ENCODE measurements around the gene PPP1R36.
A peak's percentile ranks its signal among the peaks of the same experiment; 100 is the strongest.
"Not testable (repeated sequence)": the region's sequence is repeated elsewhere in the genome, so short reads cannot be mapped to it uniquely, and the experiment has no call there.

Gene PPP1R36, protein sequence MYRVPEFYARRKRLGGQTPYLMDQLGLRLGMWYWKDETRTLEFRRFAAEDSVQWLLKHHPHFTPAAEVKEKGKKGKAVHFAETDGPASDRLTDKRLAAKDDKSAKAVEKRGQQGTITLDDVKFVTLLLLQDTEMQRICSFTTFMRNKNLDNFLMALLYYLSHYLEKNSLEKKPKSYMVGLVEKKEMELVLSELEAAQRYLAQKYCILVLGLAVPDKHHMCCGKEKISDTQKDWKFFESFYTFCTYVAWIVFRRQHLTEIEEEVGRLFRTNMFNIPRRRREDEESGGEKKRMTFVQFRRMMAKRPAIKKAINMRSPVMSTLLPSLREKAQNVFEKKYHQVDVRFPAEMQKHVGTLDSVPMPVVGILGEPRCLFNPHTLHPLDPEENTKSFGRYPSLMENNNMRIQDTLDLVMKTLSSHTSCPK

GRCh38 chr14:64549791-64550620 lies at the start of gene PPP1R36:
TSS of gene PPP1R36 (plus strand) at chr14:64549961. CDS start at chr14:64549998, 37 bp downstream.
- DNase-seq: peak; percentile 67 to 84

GRCh38 chr14:64500088-64500487 lies 49.7 kb upstream of the PPP1R36 start:
- no peak for DNase-seq

DNA sequence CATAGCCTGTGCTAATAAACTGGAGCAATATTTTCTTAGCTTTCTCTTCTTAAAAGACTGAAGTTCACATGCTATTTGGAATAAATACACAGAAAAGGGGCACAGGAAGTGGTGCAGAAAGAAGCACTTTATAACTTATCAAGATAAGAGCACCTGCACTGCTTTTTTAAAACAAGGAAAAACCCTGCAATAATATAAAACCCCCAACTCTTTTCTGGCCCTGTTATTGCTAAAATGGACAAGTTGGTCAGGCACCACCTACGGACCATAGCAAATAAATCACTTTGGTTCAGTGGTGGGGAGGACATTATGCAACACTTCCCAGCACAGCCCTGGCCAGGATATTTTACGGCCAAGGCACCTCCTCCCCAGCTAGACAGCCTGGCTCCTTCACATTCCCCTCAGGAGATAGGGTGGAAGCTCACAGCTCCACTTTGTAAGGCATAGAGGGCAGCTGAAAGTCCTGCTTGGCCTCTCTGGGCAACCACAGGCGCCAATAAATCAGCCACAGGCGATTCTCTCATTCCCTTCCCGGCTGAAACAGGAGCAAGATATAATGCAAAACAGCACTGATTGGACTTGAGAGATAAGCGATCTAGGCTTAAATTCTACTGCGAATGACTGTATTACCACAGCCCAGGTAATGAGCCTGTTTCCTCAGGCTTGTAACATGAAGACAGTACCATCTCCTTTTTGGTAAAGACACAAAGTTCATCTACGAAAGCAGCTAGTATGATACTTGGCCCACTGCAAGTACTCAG lies 48.2 kb upstream of the PPP1R36 start:
- peak; percentile 3 to 47 for DNase-seq

DNA sequence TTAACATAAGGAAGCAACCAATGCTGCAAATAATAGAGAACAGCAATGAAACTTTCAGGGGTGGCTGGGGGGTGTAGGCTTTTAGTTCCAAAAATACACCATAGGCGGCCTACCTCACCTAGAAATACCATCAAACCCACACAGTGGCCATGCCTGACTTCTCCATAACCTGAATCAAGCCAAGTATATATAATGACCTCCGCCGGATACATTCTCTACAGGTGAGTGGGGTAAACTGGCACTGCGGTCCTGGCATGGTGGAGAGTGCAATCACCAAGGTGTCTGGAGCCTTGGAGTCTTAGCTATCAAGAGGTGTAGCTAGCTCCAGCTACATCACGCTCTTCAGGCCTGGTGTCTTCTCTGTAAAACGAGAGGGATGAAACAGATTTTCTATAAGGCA lies 47.3 kb upstream of the PPP1R36 start:
- peak in 1 of 2 experiments; percentile 35 for DNase-seq

- peak in 1 of 2 experiments; percentile 35 for DNase-seq
Measured at GRCh38 chr14:64502887-64503433, 46.8 kb upstream of the PPP1R36 start.

DNA sequence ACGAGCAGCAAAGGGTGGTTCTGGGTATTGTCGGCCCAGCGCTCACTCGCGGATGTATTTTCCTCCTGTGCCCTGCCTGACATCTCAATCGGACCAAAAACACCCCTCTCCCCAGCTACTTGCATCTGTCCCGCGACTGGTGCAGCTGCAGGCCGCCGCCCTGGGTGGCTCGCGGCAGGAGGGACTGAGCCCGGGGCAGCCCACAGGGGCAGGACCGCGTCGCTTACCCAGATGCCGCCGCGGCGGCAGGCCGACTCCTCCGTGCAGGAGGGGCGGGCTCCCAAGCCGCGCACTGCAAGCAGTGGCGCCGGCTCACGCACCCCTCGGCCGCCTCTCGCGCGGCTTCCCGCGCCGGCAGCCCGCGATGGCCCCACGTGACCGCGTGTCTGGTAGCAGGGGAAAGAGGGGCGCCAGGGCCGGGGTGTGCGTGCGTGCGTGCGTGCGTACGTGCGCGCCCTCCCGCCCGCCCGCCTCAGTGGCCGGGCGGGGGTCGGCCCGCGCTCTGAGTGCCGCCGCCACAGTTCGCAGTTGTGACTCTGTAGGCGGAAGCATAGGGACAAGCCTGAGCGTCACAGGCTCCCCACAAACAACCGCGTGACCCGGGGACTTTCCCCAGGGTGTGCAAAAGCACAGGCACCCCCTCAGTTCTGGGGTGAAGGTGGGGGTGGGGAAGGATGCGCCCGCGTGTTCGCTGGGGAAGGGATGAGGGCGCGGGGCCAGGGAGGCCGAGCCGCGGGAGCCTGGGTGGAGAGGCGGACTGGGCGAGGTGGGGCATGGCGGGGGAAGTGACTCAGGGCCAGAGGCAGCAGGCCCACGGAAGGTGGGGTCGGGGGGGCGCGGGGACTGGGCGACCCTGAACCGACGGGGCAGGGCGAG lies 46.1 kb upstream of the PPP1R36 start, which contains the start of gene ZBTB25:
Gene ZBTB25 (minus strand): TSS at position 405 of the 876 bp plus-strand sequence. CDS start 13,305 bp downstream, outside the sequence.
- peak; percentile 93 to 95 for DNase-seq

GRCh38 chr14:64504310-64504896 lies 45.4 kb upstream of the PPP1R36 start, which contains the start of gene ZBTB1:
TSS of gene ZBTB1 (plus strand) at chr14:64504770. CDS start at chr14:64521505, 16,735 bp downstream.
- peak; percentile 72 to 90 for DNase-seq

- DNase-seq: peak; percentile 80 to 81
Measured at GRCh38 chr14:64504897-64505794, 44.6 kb upstream of the PPP1R36 start.

GRCh38 chr14:64506721-64507120 lies 43.0 kb upstream of the PPP1R36 start:
- no peak for DNase-seq

DNA sequence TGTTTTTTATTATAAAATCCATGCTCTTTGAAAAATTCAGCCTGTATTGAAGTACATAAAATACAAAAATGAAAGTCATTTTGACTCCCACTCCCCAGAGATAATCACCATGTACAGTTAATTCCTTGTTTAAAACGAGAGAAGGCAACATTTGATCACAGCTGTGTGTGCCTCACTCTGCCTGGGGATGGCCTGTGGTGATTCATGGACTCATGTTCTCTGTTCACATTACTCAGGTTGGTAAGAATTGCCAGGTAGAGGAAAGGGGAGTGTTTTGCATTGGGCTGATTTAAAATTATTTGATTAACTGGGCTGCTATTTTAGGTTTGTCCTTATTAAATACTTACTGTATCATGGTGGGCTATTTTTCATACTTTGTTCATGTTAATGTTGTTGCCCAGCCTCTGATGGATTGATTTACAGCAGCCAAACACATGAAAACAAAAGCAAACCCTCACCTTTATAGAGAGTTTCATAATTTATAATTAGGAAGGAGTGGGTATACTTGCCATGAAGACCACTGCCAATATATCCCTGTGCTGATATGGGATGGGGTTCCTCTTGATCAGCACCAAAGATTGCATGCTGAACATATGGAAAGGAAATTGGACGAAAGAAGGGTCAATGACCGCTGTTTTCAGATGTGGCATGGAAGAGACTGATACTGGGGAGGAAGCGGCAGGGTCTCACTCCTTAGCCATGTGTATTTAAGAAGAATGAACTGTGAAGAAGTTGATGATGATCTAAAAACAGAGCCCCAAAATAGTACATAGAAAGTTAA lies 42.2 kb upstream of the PPP1R36 start:
- DNase-seq: peak; percentile 4 to 23

- no peak for DNase-seq
Measured at GRCh38 chr14:64508215-64508776, 41.5 kb upstream of the PPP1R36 start.

GRCh38 chr14:64509036-64509435 lies 40.7 kb upstream of the PPP1R36 start:
- DNase-seq: no peak

DNA sequence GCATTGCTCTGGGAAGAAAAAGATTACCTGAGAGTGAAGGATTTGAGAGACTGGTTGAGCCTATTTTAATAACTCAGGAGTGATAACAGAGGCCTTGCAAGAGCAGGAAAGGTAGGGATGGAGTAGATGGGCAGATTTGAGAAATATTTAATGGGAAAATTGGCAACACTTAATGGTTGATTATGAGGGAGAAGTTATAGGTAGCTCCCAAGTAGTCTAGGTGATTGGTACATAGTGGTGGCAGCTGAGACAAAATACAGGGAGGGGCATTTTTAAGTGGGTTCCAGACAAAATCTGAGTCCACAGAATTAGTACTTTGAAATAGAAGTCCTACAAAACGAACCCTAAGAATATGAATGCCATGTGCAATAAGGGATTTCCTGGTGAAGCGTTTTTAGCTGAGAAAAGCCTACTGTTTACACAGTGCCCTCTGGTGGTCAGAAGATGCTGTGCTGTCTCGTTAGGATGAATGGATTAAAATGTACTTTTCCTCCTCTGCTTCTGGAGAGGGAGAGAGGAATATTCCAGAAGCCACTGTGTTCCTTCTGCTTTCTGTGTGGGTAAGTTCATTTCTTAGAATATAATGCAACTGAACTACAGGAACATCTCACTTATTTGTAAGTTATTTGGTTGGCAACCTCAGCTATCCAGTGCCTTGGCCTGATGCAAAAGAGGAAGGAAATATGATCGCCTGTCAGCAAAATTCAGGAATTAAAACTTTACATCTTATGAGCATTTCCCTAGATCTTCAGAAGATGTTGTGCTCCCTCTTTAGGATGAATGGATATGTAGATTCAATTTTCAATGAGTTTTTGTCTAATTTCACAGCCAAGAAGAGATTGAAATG lies 38.7 kb upstream of the PPP1R36 start:
- DNase-seq: peak; percentile 65 to 74

DNA sequence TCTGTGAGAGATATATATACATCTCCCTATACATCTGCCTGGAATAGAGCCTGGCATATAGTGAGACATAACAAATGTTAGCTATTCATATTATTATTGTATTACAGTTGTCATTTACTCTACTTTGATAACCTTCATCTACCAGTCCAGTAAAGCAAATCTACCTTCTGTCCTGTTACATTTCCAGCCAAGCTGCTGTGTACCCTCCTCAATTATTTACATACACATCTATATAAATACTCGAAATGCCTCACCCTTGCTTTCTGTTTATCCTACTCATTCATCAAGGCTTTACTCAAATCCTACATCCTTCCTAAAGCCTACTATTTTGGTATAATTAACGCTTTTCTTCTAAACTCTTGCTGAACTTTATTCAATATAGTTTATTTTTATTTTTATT lies 36.5 kb upstream of the PPP1R36 start:
- DNase-seq: no peak

DNA sequence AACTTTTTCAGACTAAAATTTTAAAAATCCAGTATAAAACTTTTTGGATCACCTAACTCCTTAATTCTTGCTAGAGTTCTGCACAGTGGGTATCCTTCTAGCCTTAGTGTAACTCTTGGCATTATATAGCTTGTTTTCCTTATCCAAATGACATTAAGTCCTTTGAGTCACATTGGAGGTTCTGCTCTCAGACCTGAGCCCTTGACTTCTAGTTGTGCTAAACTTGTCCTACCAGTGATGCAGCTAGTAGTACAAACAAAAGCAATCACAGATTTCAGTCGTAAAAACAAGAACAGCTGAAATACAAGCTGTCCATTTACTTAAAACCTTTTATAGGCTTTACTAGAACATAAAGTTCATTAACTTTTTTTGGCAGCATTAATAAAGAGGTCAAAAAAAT lies 34.7 kb upstream of the PPP1R36 start:
- DNase-seq: no peak

GRCh38 chr14:64516969-64517368 lies 32.8 kb upstream of the PPP1R36 start:
- no peak for DNase-seq

GRCh38 chr14:64517667-64518066 lies 32.1 kb upstream of the PPP1R36 start:
- DNase-seq: not testable (repeated sequence)

GRCh38 chr14:64518229-64518628 lies 31.5 kb upstream of the PPP1R36 start:
- DNase-seq: no peak
